B cell (primary cell): ENCODE results near the gene MAP2K7.

Experiments used
- EZH2 ChIP-seq: IDR thresholded peaks from 2 replicates; pipeline ENCODE4 v1.6.1; 2012; ENCODE audit warnings: borderline replicate concordance, low read depth, mild to moderate bottlenecking, moderate library complexity, low read length; ENCODE audit not compliant: insufficient read depth, poor library complexity, severe bottlenecking
- TF ChIP-seq, protein P1 (sequence below): fragments of 200-600 bp; IDR thresholded peaks from one replicate; pipeline ENCODE4 v1.8.0; 2022; ENCODE audit warnings: antibody characterized with exemption, mild to moderate bottlenecking

- TF ChIP-seq, protein P1, sequence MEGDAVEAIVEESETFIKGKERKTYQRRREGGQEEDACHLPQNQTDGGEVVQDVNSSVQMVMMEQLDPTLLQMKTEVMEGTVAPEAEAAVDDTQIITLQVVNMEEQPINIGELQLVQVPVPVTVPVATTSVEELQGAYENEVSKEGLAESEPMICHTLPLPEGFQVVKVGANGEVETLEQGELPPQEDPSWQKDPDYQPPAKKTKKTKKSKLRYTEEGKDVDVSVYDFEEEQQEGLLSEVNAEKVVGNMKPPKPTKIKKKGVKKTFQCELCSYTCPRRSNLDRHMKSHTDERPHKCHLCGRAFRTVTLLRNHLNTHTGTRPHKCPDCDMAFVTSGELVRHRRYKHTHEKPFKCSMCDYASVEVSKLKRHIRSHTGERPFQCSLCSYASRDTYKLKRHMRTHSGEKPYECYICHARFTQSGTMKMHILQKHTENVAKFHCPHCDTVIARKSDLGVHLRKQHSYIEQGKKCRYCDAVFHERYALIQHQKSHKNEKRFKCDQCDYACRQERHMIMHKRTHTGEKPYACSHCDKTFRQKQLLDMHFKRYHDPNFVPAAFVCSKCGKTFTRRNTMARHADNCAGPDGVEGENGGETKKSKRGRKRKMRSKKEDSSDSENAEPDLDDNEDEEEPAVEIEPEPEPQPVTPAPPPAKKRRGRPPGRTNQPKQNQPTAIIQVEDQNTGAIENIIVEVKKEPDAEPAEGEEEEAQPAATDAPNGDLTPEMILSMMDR = no peak
- TF ChIP-seq EZH2 = no peak
Observed at GRCh38 chr19:7864690-7865074, 39.0 kb upstream of the MAP2K7 start.
